ENCODE measurements around the gene CD46. TPM values are rescaled to one million over a fixed set of nuclear protein-coding genes. Genes with fewer than 3 reads are reported as not detected.
A peak's percentile ranks its signal among the peaks of the same experiment; 100 is the strongest.
"Not testable (repeated sequence)": the region's sequence is repeated elsewhere in the genome, so short reads cannot be mapped to it uniquely, and the experiment has no call there.

CD46 gene
- polyA plus RNA-seq (2011; rRNA removed) (61.7 and 118 TPM in 2 replicates), polyA minus RNA-seq (2011; rRNA and poly(A)+ RNA removed) (19.2 and 19.4 TPM in 2 replicates)

DNA sequence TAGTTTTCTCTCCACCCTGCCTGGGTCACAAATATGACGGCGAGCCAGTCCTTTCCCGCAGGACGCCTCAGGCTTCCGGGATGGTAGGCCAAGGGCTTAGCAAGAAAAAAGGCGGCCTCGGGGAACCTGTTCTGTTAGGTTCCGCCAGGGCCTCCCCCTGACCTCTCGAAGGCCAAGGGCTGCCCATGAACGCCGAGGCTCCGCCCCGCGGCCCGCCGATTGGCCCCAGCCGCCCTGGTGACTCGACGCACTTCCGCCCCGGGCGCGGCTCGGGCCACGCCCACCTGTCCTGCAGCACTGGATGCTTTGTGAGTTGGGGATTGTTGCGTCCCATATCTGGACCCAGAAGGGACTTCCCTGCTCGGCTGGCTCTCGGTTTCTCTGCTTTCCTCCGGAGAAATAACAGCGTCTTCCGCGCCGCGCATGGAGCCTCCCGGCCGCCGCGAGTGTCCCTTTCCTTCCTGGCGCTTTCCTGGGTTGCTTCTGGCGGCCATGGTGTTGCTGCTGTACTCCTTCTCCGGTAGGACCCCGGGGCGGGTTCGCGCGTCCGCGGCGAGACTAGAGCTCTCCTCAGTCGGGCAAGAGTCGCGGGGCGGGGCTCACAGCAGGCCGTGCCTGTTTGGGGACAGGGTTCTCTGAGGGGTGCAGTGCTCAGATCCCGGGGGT lies at the start of gene CD46:
TSS of gene CD46 (plus strand) at position 265 of the 666 bp plus-strand sequence. CDS start at position 424, 159 bp downstream.
- TF ChIP-seq, protein P1, sequence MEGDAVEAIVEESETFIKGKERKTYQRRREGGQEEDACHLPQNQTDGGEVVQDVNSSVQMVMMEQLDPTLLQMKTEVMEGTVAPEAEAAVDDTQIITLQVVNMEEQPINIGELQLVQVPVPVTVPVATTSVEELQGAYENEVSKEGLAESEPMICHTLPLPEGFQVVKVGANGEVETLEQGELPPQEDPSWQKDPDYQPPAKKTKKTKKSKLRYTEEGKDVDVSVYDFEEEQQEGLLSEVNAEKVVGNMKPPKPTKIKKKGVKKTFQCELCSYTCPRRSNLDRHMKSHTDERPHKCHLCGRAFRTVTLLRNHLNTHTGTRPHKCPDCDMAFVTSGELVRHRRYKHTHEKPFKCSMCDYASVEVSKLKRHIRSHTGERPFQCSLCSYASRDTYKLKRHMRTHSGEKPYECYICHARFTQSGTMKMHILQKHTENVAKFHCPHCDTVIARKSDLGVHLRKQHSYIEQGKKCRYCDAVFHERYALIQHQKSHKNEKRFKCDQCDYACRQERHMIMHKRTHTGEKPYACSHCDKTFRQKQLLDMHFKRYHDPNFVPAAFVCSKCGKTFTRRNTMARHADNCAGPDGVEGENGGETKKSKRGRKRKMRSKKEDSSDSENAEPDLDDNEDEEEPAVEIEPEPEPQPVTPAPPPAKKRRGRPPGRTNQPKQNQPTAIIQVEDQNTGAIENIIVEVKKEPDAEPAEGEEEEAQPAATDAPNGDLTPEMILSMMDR (IDR thresholded peaks at IDR 0.05; ENCODE audit: insufficient read depth, low read depth, low read length), result no peak
- DNase-seq (ENCODE audit: low read depth), result peak; percentile 67
- H3K36me3 ChIP-seq (ENCODE audit: control insufficient read depth, insufficient read depth, low read length), result no peaks in the 10 kb centered on the region
- no peaks in the 10 kb centered on the region for H3K27me3 ChIP-seq (ENCODE audit: control insufficient read depth, insufficient read depth, low read length)
- H3K4me3 ChIP-seq (ENCODE audit: low read depth, low read length), result peak within 1 kb of the TSS; percentile 66
- CTCF ChIA-PET, result no interaction called here
- POLR2A ChIA-PET, result no interaction called here

DNA sequence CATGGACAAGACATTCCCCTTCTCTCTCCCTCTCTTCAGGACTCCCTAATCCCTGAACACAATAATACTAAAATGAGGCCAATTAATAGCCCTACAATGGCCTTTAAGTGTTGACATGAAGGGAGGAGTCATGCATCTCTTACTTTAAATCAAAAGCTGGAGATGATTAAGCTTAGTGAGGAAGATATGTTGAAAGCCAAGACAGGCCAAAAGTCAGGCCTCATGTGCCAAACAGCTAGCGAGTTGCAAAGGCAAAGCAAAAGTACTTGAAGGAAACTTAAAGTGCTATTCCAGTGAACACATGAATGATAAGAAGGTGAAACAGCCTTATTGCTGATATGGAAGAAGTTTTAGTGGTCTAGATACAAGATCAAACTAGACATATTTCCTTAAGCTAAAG lies 49.5 kb upstream of the CD46 start:
- POLR2A ChIA-PET, result interaction anchor here (0.6 kb wide), 1 partner anchor 832 kb away, joined by 9 read pairs; no protein-coding TSS in a partner anchor
- no peaks in the 10 kb centered on the region for H3K36me3 ChIP-seq (ENCODE audit: control insufficient read depth, insufficient read depth, low read length)
- no peak overlapping the region for H3K4me3 ChIP-seq (ENCODE audit: low read depth, low read length)
- TF ChIP-seq, protein P1 (IDR thresholded peaks at IDR 0.05; ENCODE audit: insufficient read depth, low read depth, low read length), result no peak
- CTCF ChIA-PET, result interaction anchor here (0.9 to 1.8 kb wide), 4 partner anchors 12 to 94 kb away, joined by 3 to 5 read pairs (median 4); no protein-coding TSS in a partner anchor
- H3K27me3 ChIP-seq (ENCODE audit: control insufficient read depth, insufficient read depth, low read length), result no peaks in the 10 kb centered on the region
- no peak for DNase-seq (ENCODE audit: low read depth)

DNA sequence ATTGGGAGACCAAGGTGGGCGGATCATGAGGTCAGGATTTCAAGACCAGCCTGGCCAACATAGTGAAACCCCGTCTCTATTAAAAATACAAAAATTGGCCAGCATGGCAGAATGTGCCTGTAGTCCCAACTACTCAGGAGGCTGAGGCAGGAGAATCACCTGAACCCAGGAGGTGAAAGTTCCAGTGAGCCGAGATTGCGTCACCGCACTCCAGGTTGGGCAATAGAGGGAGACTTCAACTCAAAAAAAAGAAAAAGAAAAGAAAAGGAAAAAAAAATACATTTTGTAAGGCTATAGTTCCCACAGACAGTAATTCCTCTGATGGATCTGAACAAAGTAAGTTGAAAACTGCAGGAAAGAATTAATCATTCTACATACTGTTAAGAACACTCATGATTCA lies 48.1 kb upstream of the CD46 start:
- POLR2A ChIA-PET, result no interaction called here

DNA sequence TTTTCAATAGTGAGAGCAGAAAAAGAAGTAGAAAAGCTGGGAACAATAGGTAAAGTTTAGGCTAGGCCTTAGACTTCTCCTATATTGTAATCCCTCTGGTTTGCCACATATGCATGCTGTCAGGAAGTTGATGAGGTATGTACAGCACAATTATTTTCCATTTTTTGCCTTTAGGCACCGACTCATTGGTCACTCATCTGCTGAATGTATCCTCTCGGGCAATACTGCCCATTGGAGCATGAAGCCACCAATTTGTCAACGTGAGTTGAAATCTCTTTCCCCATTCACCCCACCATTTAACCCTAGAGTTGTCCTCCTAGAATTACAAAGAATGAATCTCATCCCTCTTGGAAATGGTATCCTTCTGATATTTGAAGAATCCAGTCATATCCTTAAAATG lies 43.9 kb upstream of the CD46 start:
- H3K36me3 ChIP-seq (ENCODE audit: control insufficient read depth, insufficient read depth, low read length); H3K4me3 ChIP-seq (ENCODE audit: low read depth, low read length); DNase-seq (ENCODE audit: low read depth); POLR2A ChIA-PET; H3K27me3 ChIP-seq (ENCODE audit: control insufficient read depth, insufficient read depth, low read length): not testable (repeated sequence)
- CTCF ChIA-PET, result interaction anchor here (1.2 kb wide), 1 partner anchor 9 kb away, joined by 5 read pairs; no protein-coding TSS in a partner anchor

More for the DNA sequence above, 48.1 kb upstream of the CD46 start:
- H3K36me3 ChIP-seq (ENCODE audit: control insufficient read depth, insufficient read depth, low read length), result no peaks in the 10 kb centered on the region
- DNase-seq (ENCODE audit: low read depth), result no peak
- H3K27me3 ChIP-seq (ENCODE audit: control insufficient read depth, insufficient read depth, low read length), result no peaks in the 10 kb centered on the region
- no peak overlapping the region for H3K4me3 ChIP-seq (ENCODE audit: low read depth, low read length)
- CTCF ChIA-PET, result interaction anchor here (1.5 to 1.8 kb wide), 2 partner anchors 49 to 93 kb away, joined by 4 to 5 read pairs; no protein-coding TSS in a partner anchor
- TF ChIP-seq, protein P1 (IDR thresholded peaks at IDR 0.05; ENCODE audit: insufficient read depth, low read depth, low read length), result no peak

DNA sequence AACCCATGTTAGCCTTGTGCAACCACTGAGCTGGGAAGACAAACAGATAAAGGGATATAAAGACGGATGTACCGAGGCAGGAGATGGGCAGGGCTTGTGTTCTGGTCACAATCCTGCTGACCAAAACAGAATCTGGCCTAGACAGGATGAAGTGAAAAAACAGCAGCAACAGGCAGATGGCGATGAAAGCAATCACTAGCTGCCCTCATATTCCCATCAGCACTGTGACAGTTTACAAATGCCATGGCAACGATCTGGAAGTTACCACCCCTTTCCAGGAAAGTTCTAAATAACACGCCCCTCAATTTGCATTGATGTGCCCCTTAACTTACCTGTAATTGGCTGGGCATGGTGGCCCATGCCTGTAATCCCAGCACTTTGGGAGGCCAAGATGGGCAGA lies 40.6 kb upstream of the CD46 start:
- DNase-seq (ENCODE audit: low read depth), result no peak
- ChIA-PET CTCF (interaction anchor here (0.5 to 1.6 kb wide), 3 partner anchors 12 to 825 kb away, joined by 3 to 7 read pairs (median 3); no protein-coding TSS in a partner anchor), POLR2A (no interaction called here)
- Histone ChIP-seq H3K36me3 (ENCODE audit: control insufficient read depth, insufficient read depth, low read length) (no peaks in the 10 kb centered on the region), H3K4me3 (ENCODE audit: low read depth, low read length) (no peak overlapping the region), H3K27me3 (ENCODE audit: control insufficient read depth, insufficient read depth, low read length) (no peaks in the 10 kb centered on the region)
- TF ChIP-seq, protein P1 (IDR thresholded peaks at IDR 0.05; ENCODE audit: insufficient read depth, low read depth, low read length), result no peak

DNA sequence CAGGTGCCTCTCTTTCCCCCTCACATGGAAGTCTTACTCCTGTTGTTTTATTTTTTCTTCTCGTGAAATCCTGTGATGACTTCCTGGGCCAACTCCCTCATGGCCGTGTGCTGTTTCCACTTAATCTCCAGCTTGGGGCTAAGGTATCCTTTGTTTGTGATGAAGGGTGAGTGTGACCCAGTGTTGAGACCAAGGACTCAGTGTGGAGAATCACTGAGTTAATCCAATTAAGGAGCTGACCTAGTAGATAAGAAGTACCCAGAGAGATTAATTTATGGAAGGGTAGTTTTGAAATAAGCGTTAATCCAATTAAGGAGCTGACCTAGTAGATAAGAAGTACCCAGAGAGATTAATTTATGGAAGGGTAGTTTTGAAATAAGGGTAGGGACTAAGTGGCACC lies 39.2 kb upstream of the CD46 start:
- POLR2A ChIA-PET; H3K36me3 ChIP-seq (ENCODE audit: control insufficient read depth, insufficient read depth, low read length); DNase-seq (ENCODE audit: low read depth); H3K4me3 ChIP-seq (ENCODE audit: low read depth, low read length); H3K27me3 ChIP-seq (ENCODE audit: control insufficient read depth, insufficient read depth, low read length): not testable (repeated sequence)
- CTCF ChIA-PET, result interaction anchor here (0.9 to 1.6 kb wide), 2 partner anchors 14 to 85 kb away, joined by 3 to 4 read pairs; no protein-coding TSS in a partner anchor

Data from BJ (cell line).